ENCODE measurements around the gene SFPQ.

DNA sequence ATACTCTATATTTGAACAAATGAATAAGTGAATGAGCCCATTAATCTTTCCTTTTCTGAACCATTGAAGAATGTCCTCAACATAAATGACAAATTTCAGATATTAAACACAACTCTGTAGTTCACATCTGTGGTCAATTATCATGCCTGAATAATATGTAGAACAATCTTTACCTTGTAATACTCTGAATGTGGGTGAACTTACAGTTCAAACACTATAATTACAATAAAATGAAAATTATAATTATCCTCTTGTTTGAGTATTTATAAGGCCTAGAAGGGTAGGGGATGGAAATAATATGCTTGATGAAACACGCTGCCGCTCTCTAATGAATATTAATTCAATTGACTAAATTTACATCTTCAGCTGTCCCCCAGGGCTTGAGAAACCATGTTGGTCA lies 8.7 kb upstream of the SFPQ start:
- TF ChIP-seq EZH2 (IDR thresholded peaks at IDR 0.05; ENCODE audit: borderline replicate concordance, low read length), result no peak
- TF ChIP-seq CTCF (IDR thresholded peaks at IDR 0.05; ENCODE audit: low read length), result no peak
